B cell (primary cell): ENCODE data around the gene EIPR1. TPM values are rescaled to one million over a fixed set of nuclear protein-coding genes. Genes with fewer than 3 reads are reported as not detected.

Experiments used
- ATAC-seq: fragments of 200-7000 bp; cut with Tn5 transposase; one replicate; pipeline ENCODE4 v1.10.0; 2021; ENCODE audit warnings: low read depth, mild to moderate bottlenecking, moderate number of reproducible peaks, moderate library complexity
- CTCF ChIA-PET: fragments of 350-600 bp; sonication (Branson Sonifier 250); formaldehyde crosslinking; loops from one replicate; lab custom pipeline; 2021; ENCODE audit warnings: antibody characterized with exemption, inconsistent platforms; lab: Charles Lee
- POLR2A ChIA-PET: fragments of 350-600 bp; sonication (Branson Sonifier 250); formaldehyde crosslinking; loops from one replicate; lab custom pipeline; 2021; ENCODE audit warnings: antibody characterized with exemption; lab: Charles Lee
- DNase-seq: peaks from one replicate; pipeline ENCODE4 v3.0.0; 2013
- H2AFZ ChIP-seq: 2 replicates; pipeline ENCODE4 v1.6.1; 2012; ENCODE audit warnings: mild to moderate bottlenecking, low read depth, low read length; ENCODE audit not compliant: insufficient read depth, poor library complexity, severe bottlenecking
- H3K27ac ChIP-seq, 2 donors: 1 replicate in 1 of 2; 2 replicates in 1 of 2; pipeline ENCODE4 v1.5.1; 2012 to 2013; ENCODE audit warnings: low read length in 2 of 2, mild to moderate bottlenecking in 2 of 2, moderate library complexity in 1 of 2
- H3K27me3 ChIP-seq, 4 experiments: fragments of 200-600 bp in 1 of 4; sonication (generic) in 1 of 4; replicated peaks in 1 of 4; 1 replicate in 2 of 4; 2 replicates in 2 of 4; pipeline versions ENCODE4 v1.6.1 to v1.7.0; 2013 to 2016; ENCODE audit warnings: low read length in 3 of 4, mild to moderate bottlenecking in 2 of 4, mixed read lengths in 1 of 4, moderate library complexity in 1 of 4; ENCODE audit not compliant: insufficient read depth in 4 of 4, control insufficient read depth in 3 of 4; ENCODE audit errors: control extremely low read depth in 1 of 4
- H3K36me3 ChIP-seq, 2 experiments: replicated peaks in 1 of 2; 1 replicate in 1 of 2; 2 replicates in 1 of 2; pipeline versions ENCODE4 v1.6.1 to v1.7.1; 2013; ENCODE audit warnings: low read length in 1 of 2; ENCODE audit not compliant: insufficient read depth in 2 of 2, control insufficient read depth in 1 of 2; ENCODE audit errors: control extremely low read depth in 1 of 2, extremely low read depth in 1 of 2
- H3K4me1 ChIP-seq, 2 donors: fragments of 200-600 bp in 1 of 2; sonication (generic) in 1 of 2; 1 replicate in 1 of 2; 2 replicates in 1 of 2; pipeline versions ENCODE4 v1.5.1 to v1.6.1; 2013 to 2017; ENCODE audit warnings: low read length in 2 of 2; ENCODE audit not compliant: control insufficient read depth in 2 of 2, insufficient read depth in 2 of 2
- H3K4me2 ChIP-seq: replicated peaks from 2 replicates; pipeline ENCODE3; 2012; ENCODE audit warnings: mild to moderate bottlenecking, low read depth, low read length; ENCODE audit not compliant: poor library complexity, severe bottlenecking
- H3K4me3 ChIP-seq, 5 experiments: fragments of 200-600 bp in 1 of 5; sonication (generic) in 1 of 5; 1 replicate in 3 of 5; 2 replicates in 2 of 5; pipeline versions ENCODE4 v1.5.1 to v1.7.0; 2011 to 2016; ENCODE audit warnings: low read length in 4 of 5, mild to moderate bottlenecking in 4 of 5, low read depth in 2 of 5, control low read depth in 1 of 5, moderate library complexity in 1 of 5; ENCODE audit not compliant: insufficient read depth in 1 of 5; ENCODE audit errors: control extremely low read depth in 1 of 5, extremely low read depth in 1 of 5
- H3K79me2 ChIP-seq: fragments of 200-600 bp; sonication (generic); one replicate; pipeline ENCODE4 v1.6.0; 2016; ENCODE audit warnings: low read length; ENCODE audit not compliant: control insufficient read depth, insufficient read depth
- H3K9ac ChIP-seq: fragments of 200-600 bp; sonication (generic); 2 replicates; pipeline ENCODE4 v1.6.1; 2017; ENCODE audit warnings: mild to moderate bottlenecking, low read length, moderate library complexity
- H3K9me3 ChIP-seq, 3 donors: one replicate each; pipeline versions ENCODE4 v1.6.1 to v1.7.1; 2013; ENCODE audit warnings: low read length in 2 of 3; ENCODE audit not compliant: control insufficient read depth in 2 of 3, insufficient read depth in 1 of 3; ENCODE audit errors: control extremely low read depth in 1 of 3
- H4K20me1 ChIP-seq: 2 replicates; pipeline ENCODE4 v1.6.0; 2012; ENCODE audit warnings: mild to moderate bottlenecking, low read length; ENCODE audit not compliant: insufficient read depth, control insufficient read depth, poor library complexity, severe bottlenecking
- H3K27ac Mint-ChIP-seq: one replicate; pipeline ENCODE4 v1.8.0; 2021; ENCODE audit warnings: mixed read lengths
- H3K27me3 Mint-ChIP-seq: one replicate; pipeline ENCODE4 v1.8.0; 2021; ENCODE audit warnings: mixed read lengths
- H3K4me1 Mint-ChIP-seq: one replicate; pipeline ENCODE4 v1.8.0; 2021; ENCODE audit warnings: mixed read lengths
- H3K4me3 Mint-ChIP-seq: one replicate; pipeline ENCODE4 v1.8.0; 2021; ENCODE audit warnings: mixed read lengths
- H3K9me3 Mint-ChIP-seq: one replicate; pipeline ENCODE4 v1.8.0; 2022; ENCODE audit warnings: mixed read lengths; ENCODE audit not compliant: insufficient read depth
- CTCF ChIP-seq: fragments of 200-600 bp; IDR thresholded peaks from one replicate; pipeline ENCODE4 v1.8.0; 2022; ENCODE audit warnings: antibody characterized with exemption, mild to moderate bottlenecking
- EZH2 ChIP-seq: IDR thresholded peaks from 2 replicates; pipeline ENCODE4 v1.6.1; 2012; ENCODE audit warnings: borderline replicate concordance, low read depth, mild to moderate bottlenecking, moderate library complexity, low read length; ENCODE audit not compliant: insufficient read depth, poor library complexity, severe bottlenecking
- WGBS: methylation state at CpG from one replicate; pipeline ENCODE4 v1.1.5; 2013; ENCODE audit warnings: missing lambda C conversion rate; ENCODE audit not compliant: insufficient coverage; 5-methylcytosine and 5-hydroxymethylcytosine counted together
- intact Hi-C: fragments of 100-400 bp; cut with micrococcal nuclease; formaldehyde crosslinking; loops from one replicate; pipeline ENCODE4 v1.10.0; 2022
- polyA plus RNA-seq: library from polyadenylated mRNA; depleted of rRNA; stranded (reverse); fragments of >200 nt; gene quantifications from 2 replicates; pipeline ENCODE4 v1.2.3, GENCODE V29; 2012
- total RNA-seq, 2 donors: library from RNA; stranded (reverse); fragments of 120-200 nt in 1 of 2; gene quantifications; 1 replicate in 1 of 2; 2 replicates in 1 of 2; pipeline versions ENCODE4 v1.2.3 to v1.2.4, GENCODE V29; 2013 to 2022

Gene EIPR1
- total and polyA plus RNA-seq, 2 donors (not counting 1 experiment from before 2014, with no cell fraction given): 31.8 to 37.0 TPM

- ChIA-PET CTCF (interaction anchor here (2.0 kb wide), 1 partner anchor 26 kb away, joined by 9 read pairs; no protein-coding TSS in a partner anchor), POLR2A (no interaction called here)
- Histone ChIP-seq H3K4me3 (no peak overlapping the region), H3K79me2 (peaks cover 88% of the 10 kb centered on the region), H3K27ac (no peak overlapping the region), H3K4me2 (no peak overlapping the region), H3K36me3 (peaks cover 2 to 46% of the 10 kb centered on the region in 2 experiments), H3K4me1 (no peaks in the 10 kb centered on the region), H3K9ac (no peak overlapping the region), H2AFZ (no peak overlapping the region), H3K27me3 (no peaks in the 10 kb centered on the region), H4K20me1 (peaks cover 31% of the 10 kb centered on the region), H3K9me3 (peaks cover 5 to 35% (median 23%) of the 10 kb centered on the region in 3 donors)
- TF ChIP-seq CTCF (no peak), EZH2 (no peak)
- intact Hi-C loops: loop anchor here (2.0 kb wide), 1 partner anchor 18 kb away; the partner anchor contains the start of gene TRAPPC12
- no peak for ATAC-seq
- H3K27ac Mint-ChIP-seq: no peak overlapping the region
- DNase-seq: no peak
- peaks cover 11% of the 10 kb centered on the region for H3K9me3 Mint-ChIP-seq
- H3K4me3 Mint-ChIP-seq: no peak overlapping the region
- WGBS: no CpG with 5 or more reads among the region's 1 CpG
- H3K27me3 Mint-ChIP-seq: no peaks in the 10 kb centered on the region
- no peaks in the 10 kb centered on the region for H3K4me1 Mint-ChIP-seq
These were observed 19.4 kb upstream of the EIPR1 start for GRCh38 chr2:3396920-3397559.

- peaks cover 44% of the 10 kb centered on the region for H4K20me1 ChIP-seq
- no peak overlapping the region for H3K27ac Mint-ChIP-seq
- peaks cover 5 to 17% (median 17%) of the 10 kb centered on the region in 3 donors for H3K9me3 ChIP-seq
- intact Hi-C loops: no loop called here
- 96% methylated on average over 3 of the region's 4 CpGs for WGBS
- DNase-seq: no peak
- H3K79me2 ChIP-seq: peaks cover 81% of the 10 kb centered on the region
- H3K27me3 ChIP-seq: no peaks in the 10 kb centered on the region
- ATAC-seq: no peak
- ChIA-PET POLR2A (no interaction called here), CTCF (no interaction called here)
- H3K9ac ChIP-seq: no peak overlapping the region
- H3K36me3 ChIP-seq: peaks cover 0 to 40% of the 10 kb centered on the region in 2 experiments
- TF ChIP-seq CTCF: no peak
- TF ChIP-seq EZH2: no peak
- H3K27me3 Mint-ChIP-seq: no peaks in the 10 kb centered on the region
- H3K4me3 Mint-ChIP-seq: no peak overlapping the region
- H3K9me3 Mint-ChIP-seq: peaks cover 8% of the 10 kb centered on the region
- H2AFZ ChIP-seq: no peak overlapping the region
- H3K4me1 ChIP-seq: no peaks in the 10 kb centered on the region
- no peak overlapping the region for H3K4me3 ChIP-seq
- peaks cover 2% of the 10 kb centered on the region for H3K4me1 Mint-ChIP-seq
- H3K27ac ChIP-seq: no peak overlapping the region
- H3K4me2 ChIP-seq: no peak overlapping the region
These were observed 14.6 kb upstream of the EIPR1 start for GRCh38 chr2:3392216-3392615.
